Hematopoietic multipotent progenitor cell treated with erythropoietin and hydrocortisone succinate and interleukin-3 and kit ligand, for 4 days (in vitro differentiated cells): ENCODE measurements around the gene IFI27L1.

Experiments
- DNase-seq: peaks from one replicate; pipeline ENCODE4 v3.0.0-alpha.2; 2015

Gene IFI27L1

DNA sequence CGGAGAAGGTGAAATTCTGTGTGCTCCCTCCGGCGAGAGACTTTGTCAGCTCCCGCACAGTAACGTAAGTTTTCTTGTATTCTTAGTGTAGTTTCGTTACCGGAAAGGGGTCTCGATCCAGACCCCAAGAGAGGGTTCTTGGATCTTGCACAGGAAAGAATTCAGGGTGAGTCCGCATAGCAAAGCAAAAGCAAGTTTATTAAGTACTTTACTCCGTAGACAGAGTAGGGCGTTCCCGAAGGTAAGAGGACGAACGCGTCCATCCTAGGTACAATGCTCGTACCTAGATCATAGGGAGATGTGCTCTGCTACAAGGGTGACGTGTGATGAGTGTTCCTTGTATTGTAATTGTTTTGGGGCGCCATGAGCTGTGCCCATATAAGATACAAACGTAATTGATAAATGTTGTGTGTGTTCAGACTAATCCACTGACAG is 293 bp downstream of the IFI27L1 start:
- DNase-seq = peak; percentile 45

DNA sequence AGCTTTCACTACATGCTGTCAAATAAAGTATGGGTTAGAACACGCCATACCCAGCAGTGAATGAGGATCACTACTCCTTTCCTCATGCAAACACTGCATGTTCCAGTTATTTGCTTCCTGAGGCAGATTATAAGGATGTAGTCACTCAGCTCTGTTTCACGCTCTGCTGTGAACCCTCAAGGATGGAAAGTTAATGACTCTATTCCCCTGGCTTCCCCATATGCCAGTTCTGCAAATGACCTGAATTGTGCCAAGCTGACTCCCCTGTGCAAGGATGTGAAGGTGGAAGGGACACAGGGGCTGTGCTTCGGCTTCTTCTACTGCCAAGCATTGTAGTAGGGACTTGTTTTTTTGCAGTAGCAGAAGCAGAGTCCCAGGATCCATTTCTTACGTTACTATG is 6.8 kb downstream of the IFI27L1 start:
- no peak for DNase-seq

DNA sequence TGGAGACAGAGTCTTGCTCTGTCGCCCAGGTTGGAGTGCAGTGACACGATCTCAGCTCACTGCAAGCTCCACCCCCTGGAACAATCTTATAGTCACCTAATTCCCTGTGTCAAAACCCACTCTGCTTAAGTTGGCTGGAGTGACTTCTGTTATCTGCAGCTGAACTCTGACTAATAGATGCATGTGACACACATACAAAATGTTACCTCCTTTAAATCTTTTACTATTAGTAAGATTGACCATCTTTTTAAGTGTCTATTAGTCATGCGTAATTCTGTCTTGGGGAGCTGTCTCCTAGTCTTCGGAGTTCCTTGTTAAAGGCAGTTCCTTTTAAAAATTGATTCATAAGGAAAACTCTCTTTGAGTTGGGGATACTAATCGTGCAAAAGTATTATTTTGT is 7.4 kb downstream of the IFI27L1 start:
- no peak for DNase-seq

DNA sequence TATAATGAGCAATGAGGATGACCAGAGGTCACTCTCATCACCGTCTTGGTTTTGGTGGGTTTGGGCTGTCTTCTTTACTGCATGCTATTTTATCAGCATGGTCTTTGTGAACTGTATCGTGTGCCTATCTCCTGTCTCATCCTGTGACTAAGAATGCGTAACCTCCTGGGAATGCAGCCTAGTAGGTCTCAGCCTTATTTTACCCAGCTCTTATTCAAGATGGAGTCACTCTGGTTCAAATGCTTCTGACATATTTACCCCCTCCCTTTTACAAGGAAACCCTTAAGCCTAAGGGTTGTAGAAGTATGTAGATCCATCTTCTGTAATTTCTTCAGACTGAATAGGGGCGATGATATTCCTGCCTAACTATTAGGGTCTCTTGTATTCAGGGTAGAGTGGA is 8.4 kb downstream of the IFI27L1 start:
- DNase-seq = no peak

DNA sequence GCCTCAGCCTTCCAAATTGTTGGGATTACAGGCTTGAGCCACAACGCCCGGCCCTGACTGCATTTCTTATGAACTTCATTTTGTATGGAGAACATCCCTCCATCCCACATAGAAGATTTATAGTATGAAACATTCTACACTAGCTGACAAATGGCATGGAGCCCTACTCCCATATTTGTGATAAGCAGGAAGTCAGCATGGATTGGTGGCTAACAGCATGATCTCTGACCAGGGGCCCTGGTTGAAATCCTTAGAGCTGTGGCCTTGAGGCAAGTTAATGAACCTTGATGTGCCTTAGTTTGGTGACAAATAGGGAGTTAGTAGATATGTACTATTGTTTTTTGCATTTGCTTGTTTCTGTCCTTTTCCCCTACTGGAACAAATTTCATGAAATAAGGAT is 12.3 kb downstream of the IFI27L1 start:
- no peak for DNase-seq

DNA sequence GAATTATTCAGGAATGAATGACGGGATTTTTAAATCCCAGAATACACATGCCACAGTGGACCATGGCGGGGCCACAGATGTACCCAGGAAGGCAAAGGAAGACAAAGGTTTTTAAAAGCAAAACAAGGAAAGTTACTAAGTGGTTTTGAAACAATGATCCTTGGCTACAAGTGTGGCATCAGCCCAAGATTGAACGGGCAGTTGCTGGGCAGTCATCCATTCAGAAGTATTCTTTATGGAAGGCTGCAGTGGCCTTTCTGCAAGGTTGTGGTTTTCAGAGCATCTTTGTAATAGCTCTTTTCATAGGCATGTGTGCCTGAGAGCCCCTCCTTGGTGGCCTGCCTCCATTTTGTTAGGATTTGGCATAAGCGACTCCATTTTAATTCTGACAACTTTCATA is 16.0 kb downstream of the IFI27L1 start:
- no peak for DNase-seq

DNA sequence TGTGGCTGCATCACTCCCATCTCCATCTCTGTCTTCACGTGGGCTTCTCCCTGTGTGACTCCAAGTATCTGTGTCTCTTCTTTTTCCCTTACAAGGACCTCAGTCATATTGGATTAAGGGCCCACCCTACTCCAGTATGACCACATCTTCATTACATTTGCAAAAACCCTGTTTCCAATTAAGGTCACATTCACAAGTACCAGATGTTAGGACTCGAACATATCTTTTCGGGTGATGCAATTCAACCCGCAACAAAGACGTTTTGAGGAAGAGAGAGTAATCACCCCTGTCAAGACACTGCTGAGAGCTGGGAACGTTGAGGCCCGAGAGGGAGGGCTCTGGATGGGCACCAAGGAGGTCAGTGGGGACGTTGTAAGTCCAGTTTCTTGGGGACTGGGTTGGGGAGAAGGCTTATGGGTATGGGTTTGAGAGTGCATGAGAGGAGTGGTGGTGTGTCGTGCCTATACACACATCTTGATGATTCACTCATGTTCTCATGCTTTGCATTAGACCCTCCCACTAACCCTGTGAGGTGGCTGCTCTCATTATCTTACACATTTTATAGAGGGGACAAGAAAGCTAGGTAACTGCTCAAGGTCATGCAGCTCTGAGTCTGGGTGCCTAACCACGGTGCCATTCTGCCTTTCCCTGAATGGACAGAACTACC is 17.3 kb downstream of the IFI27L1 start:
- DNase-seq = no peak

DNA sequence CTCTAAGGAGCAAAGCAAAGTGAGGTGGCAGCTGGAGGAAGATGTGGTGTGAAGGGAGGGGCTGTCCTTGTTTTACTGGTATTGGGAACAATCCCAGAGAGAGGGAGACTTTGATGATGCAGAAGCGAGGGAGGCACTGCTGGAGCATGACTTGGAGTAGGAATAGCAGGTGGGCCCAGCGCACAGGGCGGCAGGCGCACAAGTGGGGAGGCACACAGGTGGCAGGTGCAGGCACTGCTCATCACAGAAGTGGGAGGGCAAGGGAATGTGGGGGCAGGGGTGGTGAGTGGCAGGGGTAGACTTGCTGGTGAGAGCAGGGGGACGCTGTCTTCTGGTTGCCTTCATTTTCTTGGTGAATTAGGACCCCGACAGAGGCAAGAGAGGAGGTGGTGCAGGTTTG is 17.9 kb downstream of the IFI27L1 start:
- no peak for DNase-seq

DNA sequence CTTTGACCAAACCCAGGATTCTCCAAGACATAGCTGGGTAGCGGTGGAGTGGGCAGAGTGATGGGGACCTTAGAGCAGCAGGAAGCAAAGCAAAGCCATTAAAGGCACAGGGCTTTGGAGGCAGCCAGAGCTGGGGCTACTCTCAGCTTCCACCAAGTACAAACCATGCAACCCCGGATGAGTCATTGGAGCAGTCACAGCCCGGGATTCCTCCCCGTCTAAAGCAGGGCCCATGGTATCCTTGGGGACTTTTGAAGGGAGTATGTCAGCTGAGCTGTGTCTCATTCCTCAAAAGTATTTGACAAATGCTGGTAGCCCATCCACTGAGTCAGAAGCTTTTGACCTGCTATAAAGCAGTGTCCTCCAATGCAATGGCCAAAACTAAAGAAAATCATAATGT is 19.7 kb downstream of the IFI27L1 start:
- no peak for DNase-seq

DNA sequence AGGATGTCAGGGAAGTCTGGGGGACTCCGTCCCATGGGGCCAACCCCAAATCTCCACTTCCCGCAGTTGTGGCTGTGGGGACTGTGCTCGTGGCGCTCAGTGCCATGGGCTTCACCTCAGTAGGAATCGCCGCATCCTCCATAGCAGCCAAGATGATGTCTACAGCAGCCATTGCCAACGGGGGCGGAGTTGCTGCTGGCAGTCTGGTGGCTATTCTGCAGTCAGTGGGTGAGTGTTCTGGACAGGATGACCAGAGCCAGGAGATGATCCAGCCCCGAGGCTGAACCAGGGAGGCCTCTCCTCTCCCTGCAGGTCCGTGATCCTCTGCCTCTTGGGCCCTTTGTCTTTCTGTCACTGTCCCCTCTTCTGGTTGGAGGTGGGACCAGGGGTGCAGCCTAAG is 20.6 kb downstream of the IFI27L1 start:
- no peak for DNase-seq

DNA sequence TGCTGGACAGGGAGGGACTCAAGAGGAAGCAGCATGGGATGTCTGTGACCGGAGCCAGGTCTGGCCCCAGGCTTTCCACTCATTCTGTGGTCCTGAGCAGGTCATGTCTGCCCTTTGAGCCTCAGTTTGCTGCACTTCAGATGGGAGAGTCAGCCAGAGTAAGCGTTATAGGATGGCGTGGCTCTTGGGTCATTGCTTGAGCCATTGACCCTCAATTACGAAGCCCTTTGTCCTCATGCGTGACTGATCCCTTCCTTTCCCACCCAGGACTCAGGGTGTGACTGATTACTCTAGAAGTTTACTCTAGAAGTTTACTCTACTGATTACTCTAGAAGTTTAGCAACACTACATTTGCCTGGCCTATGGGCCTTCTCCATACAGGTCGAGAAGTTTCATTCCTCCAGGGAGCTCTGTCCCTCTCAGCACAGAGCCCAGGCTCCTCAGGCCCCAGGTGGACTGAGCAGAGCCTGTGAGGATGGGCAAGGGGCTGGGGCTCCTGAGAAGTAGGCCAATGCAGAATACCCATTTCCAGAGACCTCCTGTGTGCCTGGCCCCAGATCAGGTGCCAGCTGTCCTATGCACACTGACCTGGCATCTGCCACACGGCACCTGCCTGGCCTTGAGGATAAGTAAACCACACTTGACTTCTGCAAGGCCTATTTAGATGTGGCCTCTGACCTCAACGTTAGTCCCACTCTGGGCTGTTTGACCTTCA is 21.8 kb downstream of the IFI27L1 start:
- no peak for DNase-seq

DNA sequence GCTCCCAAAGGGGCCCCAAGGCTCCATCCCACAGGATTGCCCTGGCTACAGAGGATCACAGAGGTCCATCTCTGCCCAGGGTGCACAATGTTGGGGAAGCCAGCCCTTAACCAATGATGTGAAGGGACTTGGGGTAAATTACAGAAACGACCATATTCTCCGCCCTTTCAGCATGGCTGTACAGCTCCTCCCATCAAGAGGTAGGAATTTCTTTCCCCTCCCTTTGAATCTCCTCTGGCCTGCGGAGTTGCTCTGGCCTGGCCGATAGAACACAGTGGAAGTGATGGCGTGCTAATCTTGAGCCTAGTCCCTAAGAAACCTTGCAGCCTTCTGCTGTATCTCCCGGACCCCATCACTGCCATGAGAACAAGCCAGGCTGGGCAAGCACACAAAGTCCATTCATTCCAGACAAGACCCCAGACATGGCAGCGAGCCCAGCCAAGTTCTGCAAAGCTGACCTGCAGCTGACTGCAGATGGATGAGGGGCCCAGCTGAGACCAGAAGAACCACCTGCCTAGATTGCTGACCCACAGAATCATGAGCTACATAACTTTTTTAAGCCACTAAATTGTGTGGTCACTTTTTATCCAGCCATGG is 22.5 kb downstream of the IFI27L1 start:
- DNase-seq = no peak

DNA sequence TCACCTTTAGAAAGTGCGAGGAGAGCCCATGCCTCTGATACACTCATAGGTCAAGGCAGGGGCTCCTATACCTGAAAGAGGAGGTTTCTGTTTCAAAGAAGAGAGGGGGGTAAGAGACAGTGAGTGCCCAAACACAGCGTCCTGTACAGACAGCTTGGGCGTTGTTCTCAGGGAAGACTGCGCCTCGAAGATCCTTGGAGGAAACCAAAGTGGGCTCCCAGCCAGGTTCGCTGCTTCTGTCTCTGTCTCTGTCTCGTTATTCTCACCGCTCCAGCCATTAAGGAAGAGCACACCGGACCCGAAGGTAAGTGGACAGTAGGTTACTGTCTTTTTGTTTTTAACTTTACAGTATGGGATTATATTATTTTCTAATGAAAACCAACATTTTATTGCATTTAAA is 23.6 kb downstream of the IFI27L1 start:
- DNase-seq = no peak

DNA sequence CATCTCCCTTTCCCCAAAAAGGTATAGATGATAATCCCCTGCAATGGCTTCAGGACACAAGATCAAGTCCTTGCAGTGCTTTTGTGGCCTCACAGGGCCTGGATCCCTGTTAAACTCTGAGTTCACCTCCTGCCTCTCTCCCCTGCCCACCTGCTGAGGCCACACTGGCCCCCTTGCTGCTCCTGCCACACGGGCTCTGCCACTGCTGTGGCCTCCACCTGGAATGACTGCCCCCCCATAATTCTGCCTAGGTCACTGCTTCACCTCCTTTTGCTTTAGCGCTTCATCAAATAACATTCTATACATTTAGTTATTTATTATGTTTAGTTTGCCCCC is 28.8 kb downstream of the IFI27L1 start:
- no peak for DNase-seq

DNA sequence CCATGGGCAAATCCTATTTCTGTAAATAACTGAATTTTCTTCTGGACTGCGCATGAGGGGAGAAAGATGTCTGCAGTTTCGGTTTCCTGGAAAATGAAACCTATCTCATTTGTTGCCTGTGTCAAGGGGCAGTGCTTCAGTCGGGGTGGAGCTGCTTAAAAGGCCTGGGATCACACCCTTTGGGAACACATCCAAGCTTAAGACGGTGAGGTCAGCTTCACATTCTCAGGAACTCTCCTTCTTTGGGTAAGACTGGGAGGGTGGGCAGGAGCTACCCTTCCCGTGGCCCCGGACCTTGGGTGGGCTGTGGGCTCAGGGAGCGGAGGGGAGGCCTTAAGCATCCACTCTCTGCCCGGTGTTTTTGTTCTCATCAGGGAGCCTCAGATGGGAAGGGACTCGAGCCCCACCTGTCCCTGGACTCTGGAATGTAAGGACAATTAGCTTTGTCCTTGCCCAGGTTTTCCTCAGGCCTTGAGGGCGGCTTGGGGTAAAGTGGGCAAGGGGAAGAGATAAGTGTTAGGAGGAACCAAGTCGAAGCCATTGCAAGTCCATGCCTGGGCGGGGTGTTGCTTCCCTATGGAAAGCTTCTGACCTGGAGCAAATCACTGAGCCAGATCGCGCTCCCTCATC is 29.6 kb downstream of the IFI27L1 start, which contains the start of gene IFI27:
Gene IFI27 (plus strand): TSS at position 185 of the 630 bp plus-strand sequence.
- DNase-seq = peak; percentile 34

DNA sequence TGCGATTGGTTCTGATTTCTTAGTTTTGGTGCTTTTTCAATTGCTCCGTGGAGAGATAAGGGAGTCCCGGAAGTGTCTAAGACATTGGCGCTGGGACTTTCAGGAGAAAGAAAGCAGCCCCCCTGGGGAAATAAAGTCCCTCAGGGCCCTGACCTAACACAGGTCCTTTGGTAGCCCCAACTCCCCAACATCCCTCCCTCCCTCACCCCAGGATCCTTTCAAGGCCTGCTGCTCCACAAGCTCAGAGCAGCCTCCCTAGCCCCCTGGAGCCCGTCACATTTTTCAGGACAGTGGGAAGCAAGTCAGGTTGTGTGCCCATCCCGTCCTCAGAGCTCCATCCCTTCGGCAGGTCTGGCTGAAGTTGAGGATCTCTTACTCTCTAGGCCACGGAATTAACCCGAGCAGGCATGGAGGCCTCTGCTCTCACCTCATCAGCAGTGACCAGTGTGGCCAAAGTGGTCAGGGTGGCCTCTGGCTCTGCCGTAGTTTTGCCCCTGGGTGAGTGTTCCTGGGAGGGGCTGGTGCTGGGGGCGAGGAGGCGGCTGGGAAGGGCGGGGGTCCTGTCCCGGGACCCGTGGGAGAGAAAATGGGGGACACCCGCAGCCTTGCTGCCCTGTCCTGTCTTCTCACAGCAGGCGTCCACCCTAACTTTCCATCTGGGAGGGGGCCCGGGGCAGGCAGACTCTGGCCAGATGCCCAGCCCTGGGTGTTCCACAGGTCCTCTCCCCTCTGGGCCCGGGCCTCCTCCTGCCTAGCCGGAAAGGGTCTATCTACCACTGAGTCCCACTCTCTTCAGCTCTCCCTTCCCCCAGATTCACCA is 30.4 kb downstream of the IFI27L1 start:
- DNase-seq = no peak

DNA sequence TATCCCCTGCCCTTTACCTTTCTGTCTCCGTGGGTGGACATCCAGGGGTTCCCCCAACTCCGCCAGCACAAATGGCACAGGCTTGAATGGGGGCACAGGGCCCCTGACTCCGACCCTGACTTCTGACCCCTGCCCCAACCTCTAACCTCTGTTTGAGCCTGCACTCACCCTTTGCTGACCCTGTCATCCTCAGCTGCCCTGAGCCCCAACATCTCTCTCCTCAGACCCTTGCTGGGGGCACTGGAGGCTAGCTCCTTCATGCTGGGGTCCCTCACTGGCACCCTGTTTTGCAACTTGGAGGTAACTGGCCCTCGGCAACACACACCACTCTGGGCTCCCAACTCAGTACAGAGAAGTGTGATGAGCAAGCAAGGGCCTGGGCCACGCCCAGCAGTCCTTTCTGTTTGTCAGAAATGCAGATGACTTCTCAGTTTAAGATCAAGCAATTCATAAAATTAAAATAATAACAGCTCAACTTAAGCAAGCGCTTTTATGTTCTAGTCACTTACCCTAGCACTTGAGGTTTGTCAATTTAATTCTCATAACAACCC is 31.5 kb downstream of the IFI27L1 start:
- no peak for DNase-seq

DNA sequence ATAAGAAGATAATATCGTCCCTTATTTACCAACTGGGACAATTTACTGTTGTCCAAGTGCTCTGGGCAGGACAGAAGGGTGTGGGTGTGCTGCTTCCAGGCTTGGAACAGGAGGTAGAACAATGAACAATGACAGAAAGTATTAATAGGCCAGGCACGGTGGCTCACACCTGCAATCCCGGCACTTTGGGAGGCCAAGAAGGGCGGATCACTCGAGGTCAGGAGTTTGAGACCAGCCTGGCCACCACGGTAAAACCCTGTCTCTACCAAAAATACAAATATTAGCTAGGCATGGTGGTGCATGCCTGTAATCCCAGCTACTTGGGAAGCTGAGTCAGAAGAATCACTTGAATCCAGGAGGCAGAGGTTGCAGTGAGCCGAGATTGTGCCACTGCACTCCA is 32.0 kb downstream of the IFI27L1 start:
- no peak for DNase-seq

DNA sequence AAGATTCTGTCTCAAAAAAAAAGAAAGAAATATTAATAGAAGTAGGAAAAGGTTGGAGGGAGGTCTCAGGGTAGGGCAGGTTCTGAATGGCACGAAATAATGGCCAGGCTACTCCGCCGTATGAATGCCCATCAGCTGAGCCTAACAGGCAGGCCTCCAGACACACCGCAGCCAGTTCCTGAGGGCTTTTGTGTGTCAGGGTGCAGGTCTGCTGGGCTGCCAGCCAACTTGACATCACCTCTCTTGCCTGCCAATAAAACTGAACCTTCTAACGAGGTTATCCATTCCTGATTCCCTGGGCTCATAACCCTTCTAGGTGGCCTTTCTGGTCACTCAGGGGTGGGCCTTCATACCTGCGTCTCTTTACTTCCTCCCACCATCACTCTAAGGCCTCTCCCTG is 32.4 kb downstream of the IFI27L1 start:
- DNase-seq = no peak

DNA sequence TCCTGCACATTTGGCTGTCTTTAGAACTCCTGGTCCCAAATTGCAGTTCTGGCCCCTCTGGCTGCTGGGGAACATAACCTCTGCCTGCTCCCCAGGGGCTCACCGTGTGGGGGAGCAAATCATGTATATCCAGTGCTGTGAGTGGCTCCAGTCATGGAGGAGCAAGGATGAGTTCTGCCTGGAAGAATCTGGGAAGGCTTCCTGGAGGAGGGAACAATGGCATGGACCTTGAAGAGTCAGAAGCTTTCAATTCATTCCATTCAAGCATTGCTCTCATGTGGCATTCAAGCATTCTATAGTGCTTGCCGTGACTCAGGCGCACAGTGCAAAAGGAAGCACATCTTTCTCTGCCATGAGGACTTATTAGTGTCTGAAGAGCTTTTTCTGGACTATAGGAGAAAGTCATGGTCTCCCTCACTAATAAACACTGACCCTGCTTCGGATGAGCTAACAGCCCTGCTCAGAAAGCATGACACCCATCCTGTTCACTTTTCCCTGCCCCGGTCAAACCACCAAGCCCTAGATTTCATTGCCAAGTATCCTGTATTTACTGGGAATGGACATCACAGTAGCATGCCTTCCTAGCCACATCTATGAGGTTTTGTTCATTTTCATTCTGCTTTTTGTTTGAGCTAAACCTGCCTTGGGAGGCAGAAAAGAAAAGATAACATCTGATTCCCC is 32.9 kb downstream of the IFI27L1 start:
- DNase-seq = no peak

DNA sequence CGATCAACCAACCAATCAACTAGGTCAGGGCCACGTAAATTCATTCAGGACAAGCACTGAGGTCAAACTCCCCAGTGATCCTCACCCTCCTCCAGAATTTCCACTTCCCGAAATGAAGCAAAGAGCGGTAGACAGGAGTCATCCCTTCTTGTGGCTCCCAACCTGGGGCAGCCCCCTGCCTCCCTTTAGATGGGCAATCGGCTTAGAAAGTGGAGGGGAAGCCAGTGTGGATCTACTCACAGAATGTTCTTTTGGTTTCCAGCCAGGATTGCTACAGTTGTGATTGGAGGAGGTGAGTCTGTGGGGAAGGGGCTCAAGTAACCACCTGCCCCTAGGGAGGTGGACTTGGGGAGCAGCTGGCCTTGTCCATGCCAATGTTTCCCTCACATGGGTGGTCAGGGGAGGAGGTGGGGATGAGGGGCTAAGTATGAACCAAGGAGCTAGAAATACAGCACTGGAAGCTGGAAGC is 33.5 kb downstream of the IFI27L1 start:
- DNase-seq = no peak

DNA sequence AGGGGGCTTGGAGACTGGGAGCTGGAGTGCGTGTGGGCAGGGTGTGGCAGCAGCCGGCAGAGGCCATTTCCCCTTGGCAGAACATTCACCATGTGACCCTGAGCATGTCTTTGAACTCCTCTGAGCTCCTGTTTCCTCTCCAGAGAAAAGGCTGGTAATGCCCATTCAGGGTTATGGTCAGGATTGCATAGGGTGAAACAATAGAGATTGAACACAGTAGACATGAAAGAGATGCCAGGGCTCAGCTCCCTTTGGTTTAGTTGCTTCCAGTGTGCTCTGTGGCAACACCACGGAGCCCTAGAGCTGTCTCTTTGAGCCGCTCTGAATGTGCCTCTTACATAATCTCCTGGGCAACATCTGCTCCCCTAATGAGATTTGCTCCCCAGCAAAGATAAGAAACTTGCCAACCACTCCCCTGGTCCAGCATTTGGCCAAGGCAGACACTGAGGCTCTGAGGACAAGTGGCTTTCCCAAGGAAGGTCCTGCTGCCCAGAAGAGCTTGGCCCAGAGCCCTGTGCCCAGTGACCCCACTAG is 34.0 kb downstream of the IFI27L1 start:
- peak; percentile 75 for DNase-seq
